GM23248 (cell line): ENCODE measurements around the gene CEP78. TPM values are rescaled to one million over a fixed set of nuclear protein-coding genes. Genes with fewer than 3 reads are reported as not detected.
"Not testable (repeated sequence)": the region's sequence is repeated elsewhere in the genome, so short reads cannot be mapped to it uniquely, and the experiment has no call there.

ENCODE experiments used
- DNase-seq: peaks from one replicate; pipeline ENCODE4 v3.0.0-alpha.2; 2015
- H2AFZ ChIP-seq: fragments of 200-600 bp; sonication (generic); 2 replicates; pipeline ENCODE4 v1.6.1; 2016; ENCODE audit warnings: antibody characterized with exemption
- H3F3A ChIP-seq: fragments of 200-600 bp; sonication (generic); 2 replicates; pipeline ENCODE4 v1.6.1; 2016; ENCODE audit warnings: mild to moderate bottlenecking, antibody characterized with exemption, mixed run types; ENCODE audit not compliant: insufficient read depth
- H3K27ac ChIP-seq: fragments of 200-600 bp; sonication (generic); 2 replicates; pipeline ENCODE4 v1.5.1; 2016; ENCODE audit warnings: mild to moderate bottlenecking
- H3K27me3 ChIP-seq: fragments of 200-600 bp; sonication (generic); replicated peaks from 2 replicates; pipeline ENCODE4 v1.6.1; 2016; ENCODE audit warnings: mild to moderate bottlenecking; ENCODE audit not compliant: insufficient read depth
- H3K36me3 ChIP-seq: fragments of 200-600 bp; sonication (generic); 2 replicates; pipeline ENCODE4 v1.6.1; 2016; ENCODE audit warnings: low read depth, mild to moderate bottlenecking
- H3K4me1 ChIP-seq: fragments of 200-600 bp; sonication (generic); 2 replicates; pipeline ENCODE4 v1.6.1; 2016; ENCODE audit warnings: mild to moderate bottlenecking; ENCODE audit not compliant: insufficient read depth
- H3K4me2 ChIP-seq: fragments of 200-600 bp; sonication (generic); one replicate; pipeline ENCODE4 v1.6.1; 2016; ENCODE audit warnings: mild to moderate bottlenecking; ENCODE audit not compliant: unreplicated experiment
- H3K4me3 ChIP-seq: fragments of 200-600 bp; sonication (generic); 2 replicates; pipeline ENCODE4 v1.5.1; 2016; ENCODE audit warnings: mild to moderate bottlenecking
- H3K79me2 ChIP-seq: fragments of 200-600 bp; sonication (generic); 2 replicates; pipeline ENCODE4 v1.6.1; 2016; ENCODE audit warnings: mild to moderate bottlenecking; ENCODE audit not compliant: insufficient read depth
- H3K9ac ChIP-seq: fragments of 200-600 bp; sonication (generic); 2 replicates; pipeline ENCODE4 v1.6.1; 2016; ENCODE audit warnings: mild to moderate bottlenecking
- H3K9me2 ChIP-seq: fragments of 200-600 bp; sonication (generic); 2 replicates; pipeline ENCODE4 v1.6.1; 2016; ENCODE audit warnings: mixed run types, mild to moderate bottlenecking, moderate library complexity; ENCODE audit not compliant: insufficient read depth
- H3K9me3 ChIP-seq: fragments of 200-600 bp; sonication (generic); one replicate; pipeline ENCODE4 v1.6.1; 2017; ENCODE audit warnings: low read depth
- H4K20me1 ChIP-seq: fragments of 200-600 bp; sonication (generic); 2 replicates; pipeline ENCODE4 v1.6.0; 2016; ENCODE audit not compliant: insufficient read depth
- EZH2 ChIP-seq: fragments of 200-600 bp; sonication (generic); IDR thresholded peaks from 2 replicates; pipeline ENCODE4 v1.6.1; 2018; ENCODE audit warnings: antibody characterized with exemption, mild to moderate bottlenecking; ENCODE audit not compliant: insufficient read depth, poor library complexity, severe bottlenecking
- EZH2phosphoT487 ChIP-seq: fragments of 200-600 bp; sonication (generic); IDR thresholded peaks from 2 replicates; pipeline ENCODE4 v1.6.1; 2018; ENCODE audit warnings: antibody characterized with exemption, moderate library complexity, mild to moderate bottlenecking, low read depth; ENCODE audit not compliant: insufficient read depth
- WGBS, 2 experiments: methylation state at CpG; one replicate each; pipeline ENCODE4 v1.1.6; 2015 to 2017; ENCODE audit warnings: low lambda C conversion rate in 2 of 2, low coverage in 1 of 2; ENCODE audit errors: missing lambda C conversion rate in 2 of 2; 5-methylcytosine and 5-hydroxymethylcytosine counted together
- in situ Hi-C: fragments of 300-500 bp; cut with MboI; formaldehyde crosslinking; loops from 2 replicates; pipeline ENCODE4 v1.15.0; 2020
- polyA plus RNA-seq: library from polyadenylated mRNA; unstranded; fragments of >200 nt; fragmentation: Nextera tagmentation; extraction: Ambion mirVana; gene quantifications from 2 replicates; pipeline ENCODE4 v1.2.1, GENCODE V29; 2016
- total RNA-seq: library from RNA; depleted of rRNA; stranded (reverse); fragments of >200 nt; shearing (Covaris generic); gene quantifications from 2 replicates; pipeline ENCODE4 v1.2.3, GENCODE V29; 2014

The CEP78 gene
- total and polyA plus RNA-seq, 2 experiments from 2014 or later: 9.1 to 13.8 TPM

- 75 to 77% methylated on average over 1 of the region's 1 CpG for WGBS, 2 experiments
Observed at GRCh38 chr9:78214492-78214891, 21.4 kb upstream of the CEP78 start.

GRCh38 chr9:78215706-78216105, 20.2 kb upstream of the CEP78 start:
- Histone ChIP-seq H3K9ac (no peak overlapping the region), H3K27me3 (no peaks in the 10 kb centered on the region), H3K4me3 (no peak overlapping the region), H3F3A (no peaks in the 10 kb centered on the region), H3K79me2 (no peaks in the 10 kb centered on the region), H3K27ac (no peak overlapping the region), H3K36me3 (no peaks in the 10 kb centered on the region), H2AFZ (no peak overlapping the region), H4K20me1 (no peaks in the 10 kb centered on the region), H3K4me1 (peaks cover 3% of the 10 kb centered on the region; the same call in 1 of the 2 replicates), H3K9me3 (no peaks in the 10 kb centered on the region), H3K9me2 (no peaks in the 10 kb centered on the region), H3K4me2 (no peak overlapping the region)
- WGBS, 2 experiments: 57 to 62% methylated on average over 2 of the region's 2 CpGs
- TF ChIP-seq EZH2phosphoT487 (no peak), EZH2 (no peak)
- peak; percentile 33 for DNase-seq
- in situ Hi-C loops: no loop called here

More at GRCh38 chr9:78214492-78214891, 21.4 kb upstream of the CEP78 start:
- Histone ChIP-seq H2AFZ (no peak overlapping the region), H4K20me1 (no peaks in the 10 kb centered on the region), H3K4me3 (no peak overlapping the region), H3K9ac (no peak overlapping the region), H3K27me3 (no peaks in the 10 kb centered on the region), H3K9me2 (no peaks in the 10 kb centered on the region), H3K4me1 (peaks cover 3% of the 10 kb centered on the region; the same call in 1 of the 2 replicates), H3K79me2 (no peaks in the 10 kb centered on the region), H3K36me3 (no peaks in the 10 kb centered on the region), H3K27ac (no peak overlapping the region), H3K4me2 (no peak overlapping the region), H3F3A (no peaks in the 10 kb centered on the region), H3K9me3 (no peaks in the 10 kb centered on the region)
- in situ Hi-C loops: no loop called here
- DNase-seq: no peak
- TF ChIP-seq EZH2 (no peak), EZH2phosphoT487 (no peak)

- DNase-seq: no peak
- WGBS, 2 experiments: 61 to 64% methylated on average over 13 of the region's 13 CpGs
- no peak overlapping the region for H3K4me2 ChIP-seq
- H2AFZ ChIP-seq: no peak overlapping the region
- H3K9me3 ChIP-seq: no peaks in the 10 kb centered on the region
- H4K20me1 ChIP-seq: no peaks in the 10 kb centered on the region
- TF ChIP-seq EZH2phosphoT487 (no peak), EZH2 (no peak)
- no peak overlapping the region for H3K27ac ChIP-seq
- in situ Hi-C loops: no loop called here
- H3F3A ChIP-seq: no peaks in the 10 kb centered on the region
- no peaks in the 10 kb centered on the region for H3K9me2 ChIP-seq
- no peaks in the 10 kb centered on the region for H3K27me3 ChIP-seq
- no peak overlapping the region for H3K4me3 ChIP-seq
- no peaks in the 10 kb centered on the region for H3K36me3 ChIP-seq
- H3K79me2 ChIP-seq: no peaks in the 10 kb centered on the region
- H3K4me1 ChIP-seq: no peaks in the 10 kb centered on the region; the same call in 1 of the 2 replicates
- no peak overlapping the region for H3K9ac ChIP-seq
Observed at GRCh38 chr9:78218890-78219289, 17.0 kb upstream of the CEP78 start.

- H3K4me1 ChIP-seq: no peaks in the 10 kb centered on the region
- no peaks in the 10 kb centered on the region for H3K9me2 ChIP-seq
- no peak overlapping the region for H2AFZ ChIP-seq
- no peaks in the 10 kb centered on the region for H3K36me3 ChIP-seq
- 39 to 45% methylated on average over 2 of the region's 2 CpGs for WGBS, 2 experiments
- H4K20me1 ChIP-seq: no peaks in the 10 kb centered on the region
- in situ Hi-C loops: no loop called here
- H3K4me3 ChIP-seq: no peak overlapping the region
- peak; percentile 42 for DNase-seq
- H3K27me3 ChIP-seq: no peaks in the 10 kb centered on the region
- TF ChIP-seq EZH2phosphoT487 (no peak), EZH2 (no peak)
- no peak overlapping the region for H3K9ac ChIP-seq
- H3K79me2 ChIP-seq: no peaks in the 10 kb centered on the region
- H3K27ac ChIP-seq: no peak overlapping the region
- H3K4me2 ChIP-seq: no peak overlapping the region
- no peaks in the 10 kb centered on the region for H3F3A ChIP-seq
- H3K9me3 ChIP-seq: no peaks in the 10 kb centered on the region
Observed at GRCh38 chr9:78221425-78221824, 14.4 kb upstream of the CEP78 start.

- H3K9ac ChIP-seq, H3K36me3 ChIP-seq, H4K20me1 ChIP-seq, in situ Hi-C loops, H2AFZ ChIP-seq, H3K27me3 ChIP-seq, H3K4me1 ChIP-seq, H3K27ac ChIP-seq, H3K9me3 ChIP-seq, H3K4me3 ChIP-seq, DNase-seq, H3K9me2 ChIP-seq, H3K4me2 ChIP-seq, H3K79me2 ChIP-seq, H3F3A ChIP-seq: not testable (repeated sequence)
- 65 to 76% methylated on average over 3 of the region's 3 CpGs for WGBS, 2 experiments
Observed at GRCh38 chr9:78221841-78222240, 14.0 kb upstream of the CEP78 start.
